Adrenal gland (tissue), 12 donors: Measurements from ENCODE around the gene ZNF592. TPM values are rescaled to one million over a fixed set of nuclear protein-coding genes. Genes with fewer than 3 reads are reported as not detected.

Source experiments
- DNase-seq, 7 donors: peaks; one replicate each; pipeline ENCODE4 v3.0.0-alpha.2; 2019 to 2020
- H3K27ac ChIP-seq, 5 donors: fragments of 200-600 bp; sonication (generic) in 4 of 5; 1 replicate in 3 of 5; 2 replicates in 2 of 5; pipeline versions ENCODE4 v1.5.1 to v1.8.0; 2016 to 2020; ENCODE audit warnings: mild to moderate bottlenecking in 1 of 5
- H3K27me3 ChIP-seq: fragments of 200-600 bp; 2 replicates; pipeline ENCODE4 v1.8.0; 2021
- H3K36me3 ChIP-seq, 2 donors: fragments of 200-600 bp; replicated peaks in 1 of 2; 1 replicate in 1 of 2; 2 replicates in 1 of 2; pipeline versions ENCODE4 v1.5.1 to v1.8.0; 2018 to 2022
- H3K4me1 ChIP-seq, 2 donors: fragments of 200-600 bp; replicated peaks in 1 of 2; 1 replicate in 1 of 2; 2 replicates in 1 of 2; pipeline versions ENCODE4 v1.5.1 to v1.8.0; 2018 to 2021
- H3K4me3 ChIP-seq, 4 donors: fragments of 200-600 bp; sonication (generic) in 3 of 4; one replicate each; pipeline ENCODE4 v1.5.1; 2016 to 2018
- H3K9me3 ChIP-seq, 3 donors: fragments of 200-600 bp; sonication (generic) in 1 of 3; replicated peaks in 1 of 3; 1 replicate in 2 of 3; 2 replicates in 1 of 3; pipeline versions ENCODE4 v1.5.1 to v1.8.0; 2016 to 2021
- CTCF ChIP-seq, 6 experiments: fragments of 450-650 bp in 4 of 6; fragments of 200-600 bp in 2 of 6; sonication (generic) in 1 of 6; IDR thresholded peaks; 1 replicate in 5 of 6; 2 replicates in 1 of 6; pipeline versions ENCODE4 v1.5.1 to v1.8.0; 2016 to 2021; ENCODE audit warnings: antibody characterized with exemption in 6 of 6, mild to moderate bottlenecking in 2 of 6, moderate library complexity in 1 of 6
- POLR2A ChIP-seq, 2 donors: fragments of 450-650 bp; IDR thresholded peaks; one replicate each; pipeline ENCODE4 v1.6.1; 2017; ENCODE audit warnings: antibody characterized with exemption in 2 of 2, mild to moderate bottlenecking in 2 of 2, moderate library complexity in 1 of 2
- WGBS, 4 donors: extraction: QIAGEN DNeasy Blood & Tissue Kit in 2 of 4; methylation state at CpG; one replicate each; pipeline versions ENCODE4 v1.1.5 to v1.1.7; 2013 to 2017; 5-methylcytosine and 5-hydroxymethylcytosine counted together
- intact Hi-C, 2 donors: fragments of 100-400 bp; cut with DNase I; formaldehyde crosslinking; loops; one replicate each; pipeline versions ENCODE4 v1.14.1 to v1.15.0; 2022 to 2023
- polyA plus RNA-seq, 3 donors: library from polyadenylated mRNA; stranded (reverse); fragments of 200-250 nt in 2 of 3; fragments of 350-450 nt in 1 of 3; fragmentation: Illumina TruSeq in 1 of 3; extraction: RNeasy Lipid Tissue Mini Kit (QIAGEN cat#74804) in 1 of 3; gene quantifications; one replicate each; pipeline ENCODE4 v1.2.3, GENCODE V29; 2013 to 2014
- total RNA-seq, 9 donors: library from RNA; depleted of rRNA in 4 of 9; stranded (reverse); fragments of >200 nt in 4 of 9; fragments of 120-200 nt in 1 of 9; fragmentation: NEBNext Ultra II Directional in 1 of 9; extraction: Animal tissue kit (Norgen Biotek cat#: 25700) in 1 of 9; gene quantifications; one replicate each; pipeline versions ENCODE4 v1.1.0 to v1.2.4, GENCODE V29; 2013 to 2023
- donor health status: healthy with polysubstance abuse.
- donor health status: Bipolar disorder and iron deficiency.
- donor health status: DM: yes; HTN: yes; CAD: no.
- donor health status: DM: no; HTN: no; CAD: no.
- donor health status: DM: no; HTN: no; CAD: no.
- donor health status: DM: yes; HTN: yes; CAD: no.

Gene ZNF592
- total and polyA plus RNA-seq, 12 donors: 8.1 to 30.3 (median 24.2) TPM

GRCh38 chr15:84811151-84811550 lies 62.8 kb downstream of the ZNF592 start:
- intact Hi-C loops: loop anchor here in 1 of 2 donors (10.0 kb wide), 1 partner anchor 56 kb away; no protein-coding TSS in a partner anchor
- Histone ChIP-seq H3K36me3 (no peaks in the 10 kb centered on the region), H3K27me3 (no peaks in the 10 kb centered on the region), H3K4me3 (no peak overlapping the region), H3K4me1 (no peaks in the 10 kb centered on the region), H3K9me3 (no peaks in the 10 kb centered on the region), H3K27ac (no peak overlapping the region)
- peak in 2 of 7 donors; percentile 11 to 49 for DNase-seq
- TF ChIP-seq POLR2A (IDR thresholded peaks at IDR 0.05) (no peak), CTCF (IDR thresholded peaks at IDR 0.05) (no peak)
- 83 to 93% (median 89%) methylated on average over 4 of the region's 4 CpGs for WGBS, 4 donors

- intact Hi-C loops: loop anchor here in 1 of 2 donors (10.0 kb wide), 1 partner anchor 57 kb away; no protein-coding TSS in a partner anchor
- H3K4me1 ChIP-seq: peaks cover under 1% of the 10 kb centered on the region in 2 donors
- TF ChIP-seq CTCF (IDR thresholded peaks at IDR 0.05) (no peak), POLR2A (IDR thresholded peaks at IDR 0.05) (no peak)
- peak in 1 of 7 donors; percentile 36 for DNase-seq
- H3K4me3 ChIP-seq: no peak overlapping the region
- no peaks in the 10 kb centered on the region for H3K9me3 ChIP-seq
- no peak overlapping the region for H3K27ac ChIP-seq
- H3K36me3 ChIP-seq: no peaks in the 10 kb centered on the region
- no peaks in the 10 kb centered on the region for H3K27me3 ChIP-seq
These were observed 63.4 kb downstream of the ZNF592 start for GRCh38 chr15:84811828-84812227.

- H3K9me3 ChIP-seq: no peaks in the 10 kb centered on the region
- H3K4me3 ChIP-seq: no peak overlapping the region
- peak in 2 of 7 donors; percentile 29 to 51 for DNase-seq
- H3K27ac ChIP-seq: no peak overlapping the region
- no peaks in the 10 kb centered on the region for H3K27me3 ChIP-seq
- intact Hi-C loops: loop anchor here in 1 of 2 donors (10.0 kb wide), 1 partner anchor 58 kb away; no protein-coding TSS in a partner anchor
- 62 to 90% (median 68%) methylated on average over 2 of the region's 2 CpGs for WGBS, 4 donors
- peaks cover 8 to 9% of the 10 kb centered on the region in 2 donors for H3K4me1 ChIP-seq
- TF ChIP-seq POLR2A (IDR thresholded peaks at IDR 0.05) (no peak), CTCF (IDR thresholded peaks at IDR 0.05) (no peak)
- no peaks in the 10 kb centered on the region for H3K36me3 ChIP-seq
These were observed 64.5 kb downstream of the ZNF592 start for GRCh38 chr15:84812842-84813241.

GRCh38 chr15:84813435-84813834 lies 65.0 kb downstream of the ZNF592 start:
- no peak for DNase-seq
- TF ChIP-seq POLR2A (IDR thresholded peaks at IDR 0.05) (no peak), CTCF (IDR thresholded peaks at IDR 0.05) (no peak)

More at GRCh38 chr15:84813435-84813834, 65.0 kb downstream of the ZNF592 start:
- no peaks in the 10 kb centered on the region for H3K27me3 ChIP-seq
- intact Hi-C loops: loop anchor here in 1 of 2 donors (10.0 kb wide), 1 partner anchor 59 kb away; no protein-coding TSS in a partner anchor
- 93 to 100% (median 100%) methylated on average over 1 of the region's 1 CpG for WGBS, 4 donors
- no peaks in the 10 kb centered on the region for H3K36me3 ChIP-seq
- H3K4me1 ChIP-seq: peaks cover 12 to 15% of the 10 kb centered on the region in 2 donors
- H3K4me3 ChIP-seq: no peak overlapping the region
- no peaks in the 10 kb centered on the region for H3K9me3 ChIP-seq
- no peak overlapping the region for H3K27ac ChIP-seq
